NCI-H526 treated with DMSO at 0.1 percent for 48 hours (cell line): ENCODE results near the gene MRE11.
"Not testable (repeated sequence)": the region's sequence is repeated elsewhere in the genome, so short reads cannot be mapped to it uniquely, and the experiment has no call there.

Experiments
- DNase-seq: peaks from one replicate; lab custom pipeline; 2025; lab: John Stamatoyannopoulos, UW

The MRE11 gene

GRCh38 chr11:94506513-94506912 is 12.9 kb upstream of the MRE11 start:
- not testable (repeated sequence) for DNase-seq

GRCh38 chr11:94504689-94505293 is 11.1 kb upstream of the MRE11 start:
- DNase-seq = peak; percentile 56

GRCh38 chr11:94501522-94501921 is 7.9 kb upstream of the MRE11 start:
- DNase-seq = no peak

- no peak for DNase-seq
Observed at GRCh38 chr11:94500181-94500580, 6.5 kb upstream of the MRE11 start.

GRCh38 chr11:94494126-94494680 is 559 bp upstream of the MRE11 start:
- peak; percentile 79 for DNase-seq

GRCh38 chr11:94486068-94486467 is 7.6 kb downstream of the MRE11 start:
- DNase-seq = no peak

GRCh38 chr11:94481342-94481741 is 12.3 kb downstream of the MRE11 start:
- no peak for DNase-seq

GRCh38 chr11:94477624-94478023 is 16.0 kb downstream of the MRE11 start:
- no peak for DNase-seq

GRCh38 chr11:94472916-94473799 is 20.5 kb downstream of the MRE11 start:
- no peak for DNase-seq

GRCh38 chr11:94469416-94469815 is 24.2 kb downstream of the MRE11 start:
- no peak for DNase-seq

- DNase-seq = no peak
Observed at GRCh38 chr11:94459576-94459975, 34.1 kb downstream of the MRE11 start.

GRCh38 chr11:94457118-94458029 is 36.3 kb downstream of the MRE11 start:
- no peak for DNase-seq

GRCh38 chr11:94455861-94456260 is 37.8 kb downstream of the MRE11 start:
- DNase-seq = no peak

- DNase-seq = no peak
Observed at GRCh38 chr11:94454301-94454700, 39.3 kb downstream of the MRE11 start.

- DNase-seq = no peak
Observed at GRCh38 chr11:94452988-94453387, 40.7 kb downstream of the MRE11 start.

GRCh38 chr11:94450048-94450447 is 43.6 kb downstream of the MRE11 start:
- DNase-seq = no peak

- DNase-seq = no peak
Observed at GRCh38 chr11:94449437-94449836, 44.2 kb downstream of the MRE11 start.

- no peak for DNase-seq
Observed at GRCh38 chr11:94449029-94449428, 44.6 kb downstream of the MRE11 start.

- no peak for DNase-seq
Observed at GRCh38 chr11:94447149-94447548, 46.5 kb downstream of the MRE11 start.

GRCh38 chr11:94445641-94446040 is 48.0 kb downstream of the MRE11 start:
- no peak for DNase-seq

- DNase-seq = no peak
Observed at GRCh38 chr11:94433049-94433448, 60.6 kb downstream of the MRE11 start.

GRCh38 chr11:94424662-94425061 is 69.0 kb downstream of the MRE11 start:
- no peak for DNase-seq
